ENCODE data around the gene DSCAML1. TPM values are rescaled to one million over a fixed set of nuclear protein-coding genes. Genes with fewer than 3 reads are reported as not detected.

The DSCAML1 gene
- total RNA-seq, 2 donors from 2014 or later, result 0.08 TPM; not detected in 1

DNA sequence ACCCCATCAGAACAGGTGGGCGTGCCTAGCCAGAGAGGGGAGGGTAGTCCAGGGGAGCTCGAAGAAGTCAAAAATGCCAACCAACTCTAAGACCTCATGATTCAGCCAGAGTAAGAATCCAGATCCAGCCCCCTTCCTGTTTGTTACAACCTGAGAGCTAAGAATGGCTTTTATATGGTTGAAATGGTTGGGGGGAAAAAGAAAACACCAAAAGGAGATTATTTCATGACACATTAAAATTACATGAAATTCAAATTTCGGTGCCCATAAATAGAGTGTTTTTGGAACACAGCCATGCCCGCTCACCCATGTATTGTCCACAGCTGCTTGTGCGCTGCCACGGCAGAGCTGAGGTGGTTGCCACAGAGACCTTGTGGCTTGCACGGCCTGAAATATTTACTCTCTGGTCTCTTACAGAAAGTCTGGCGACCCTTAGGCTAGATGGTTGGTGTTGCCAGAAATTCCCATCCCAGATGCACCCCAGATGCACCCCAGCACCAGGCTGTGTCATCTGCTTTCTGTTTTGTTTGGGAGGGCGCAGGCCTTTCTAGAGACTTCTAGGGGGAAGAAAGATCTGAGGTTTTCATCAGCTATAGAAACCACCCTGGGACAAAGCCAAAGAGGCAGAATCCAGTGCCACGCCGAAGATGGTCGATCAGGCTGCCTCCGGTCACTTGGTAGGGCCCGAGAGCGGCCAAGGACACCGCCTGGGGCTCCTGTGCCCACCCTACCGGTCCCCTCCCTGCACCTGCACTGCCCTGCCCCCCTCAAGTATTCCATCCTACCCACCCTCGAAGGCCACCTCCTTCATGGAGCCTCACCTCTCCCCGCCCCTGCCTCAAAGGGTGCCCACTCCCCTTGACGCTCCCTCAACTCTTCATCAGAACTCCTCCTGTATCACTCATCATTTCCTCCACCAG, 80.2 kb downstream of the DSCAML1 start:
- no peak for ATAC-seq
- Mint-ChIP-seq H3K4me3 (no peak overlapping the region), H3K9me3 (no peaks in the 10 kb centered on the region), H3K4me1 (ENCODE audit: low read depth in 2 of 2) (no peaks in the 10 kb centered on the region), H3K36me3 (no peaks in the 10 kb centered on the region), H3K27ac (no peak overlapping the region), H3K27me3 (peaks cover 7 to 22% of the 10 kb centered on the region in 2 donors)
- DNase-seq (ENCODE audit: low spot score), result no peak

DNA sequence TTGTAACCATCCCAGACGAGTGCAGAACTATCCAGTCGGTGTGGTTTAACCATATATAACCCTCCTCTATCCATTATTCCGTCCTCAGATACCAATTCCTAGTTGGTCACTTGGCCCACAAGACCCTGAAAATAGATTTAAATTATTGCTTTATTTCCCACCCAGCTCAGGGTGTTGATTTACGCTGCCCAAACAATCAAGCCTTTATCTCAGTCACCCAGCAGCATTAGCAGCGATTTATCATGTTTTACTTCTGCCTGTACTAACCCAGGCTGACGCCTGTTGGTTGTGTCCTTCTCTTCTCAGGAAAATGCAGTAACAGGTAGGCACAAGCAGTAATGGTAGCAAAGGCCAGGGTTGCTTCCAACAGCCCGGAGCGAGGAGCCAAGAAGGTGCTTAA, 81.2 kb downstream of the DSCAML1 start:
- H3K4me1 Mint-ChIP-seq (ENCODE audit: low read depth in 2 of 2), result no peaks in the 10 kb centered on the region
- no peak overlapping the region for H3K4me3 Mint-ChIP-seq
- H3K27me3 Mint-ChIP-seq, result peaks cover 7 to 22% of the 10 kb centered on the region in 2 donors
- no peak for DNase-seq (ENCODE audit: low spot score)
- H3K27ac Mint-ChIP-seq, result no peak overlapping the region
- ATAC-seq, result no peak
- no peaks in the 10 kb centered on the region for H3K36me3 Mint-ChIP-seq
- no peaks in the 10 kb centered on the region for H3K9me3 Mint-ChIP-seq

DNA sequence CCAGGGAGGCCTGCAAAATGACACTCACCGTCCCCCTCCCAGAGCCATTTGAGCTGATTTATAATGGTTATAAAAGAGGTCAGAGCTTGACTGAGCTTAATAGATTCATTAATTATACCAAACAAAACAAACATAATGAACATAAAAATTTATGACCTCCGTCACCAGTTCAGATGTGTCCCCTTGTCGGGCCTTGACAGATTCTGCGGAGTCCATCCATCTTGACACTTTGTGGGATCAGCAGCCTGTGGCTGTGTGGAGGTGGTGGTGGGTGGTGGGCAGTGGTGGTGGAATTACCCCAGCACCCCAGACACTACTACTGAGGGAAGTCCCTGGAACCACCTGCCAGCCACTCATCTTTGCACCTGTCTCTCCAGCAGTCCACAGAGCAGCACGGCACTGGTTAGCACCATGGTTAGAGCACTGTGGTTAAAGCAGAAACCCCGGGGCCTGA, 83.5 kb downstream of the DSCAML1 start:
- no peak for DNase-seq (ENCODE audit: low spot score)
- Mint-ChIP-seq H3K4me1 (ENCODE audit: low read depth in 2 of 2) (no peaks in the 10 kb centered on the region), H3K36me3 (no peaks in the 10 kb centered on the region), H3K9me3 (no peaks in the 10 kb centered on the region), H3K27me3 (peaks cover 5 to 19% of the 10 kb centered on the region in 2 donors), H3K4me3 (no peak overlapping the region), H3K27ac (no peak overlapping the region)
- peak; percentile 31 to 40 for ATAC-seq

DNA sequence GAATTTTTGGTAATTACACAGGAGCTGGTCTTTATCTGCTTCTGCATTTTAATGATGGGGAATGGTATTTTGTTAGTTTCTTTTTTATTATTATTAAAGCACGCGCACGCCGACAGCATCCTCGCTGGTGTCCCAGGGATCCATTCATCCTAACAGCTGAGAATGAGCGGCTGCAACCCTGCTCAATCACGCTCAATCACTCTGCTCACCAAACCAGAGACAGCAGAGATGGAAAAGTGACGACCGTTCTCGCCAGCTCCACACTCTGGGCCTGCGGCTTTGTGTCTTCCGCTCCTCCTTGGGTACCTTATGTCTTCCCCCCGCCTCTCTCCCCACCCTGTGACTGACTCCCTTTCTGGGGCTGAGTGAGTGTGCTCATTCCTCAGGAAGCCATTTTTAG, 84.5 kb downstream of the DSCAML1 start:
- H3K4me1 Mint-ChIP-seq (ENCODE audit: low read depth in 2 of 2), result no peaks in the 10 kb centered on the region
- no peak overlapping the region for H3K4me3 Mint-ChIP-seq
- H3K27ac Mint-ChIP-seq, result no peak overlapping the region
- peaks cover 5 to 26% of the 10 kb centered on the region in 2 donors for H3K27me3 Mint-ChIP-seq
- DNase-seq (ENCODE audit: low spot score) (no peak), ATAC-seq (no peak)
- H3K36me3 Mint-ChIP-seq, result no peaks in the 10 kb centered on the region
- no peaks in the 10 kb centered on the region for H3K9me3 Mint-ChIP-seq

DNA sequence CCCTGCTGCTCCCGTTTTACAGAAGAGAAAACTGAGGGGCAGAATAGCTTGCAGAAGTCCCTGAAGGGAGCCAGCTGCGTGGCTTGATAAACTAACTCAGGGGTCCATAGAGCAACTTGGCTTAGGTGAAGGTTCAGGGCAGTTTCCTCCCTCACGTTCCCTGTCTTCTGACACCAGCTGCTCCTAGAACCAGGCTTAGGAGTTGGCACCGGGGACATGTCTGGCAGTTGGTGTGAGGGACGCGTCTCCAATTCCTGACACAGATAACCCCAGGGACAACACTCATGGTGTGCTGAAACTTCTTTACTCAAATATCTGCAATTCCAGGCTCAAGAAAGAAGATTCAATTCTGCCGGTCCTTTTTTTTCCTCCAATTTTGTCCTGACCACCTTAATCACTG, 85.7 kb downstream of the DSCAML1 start:
- no peaks in the 10 kb centered on the region for H3K4me1 Mint-ChIP-seq (ENCODE audit: low read depth in 2 of 2)
- peaks cover 5 to 26% of the 10 kb centered on the region in 2 donors for H3K27me3 Mint-ChIP-seq
- ATAC-seq (no peak), DNase-seq (ENCODE audit: low spot score) (no peak)
- H3K36me3 Mint-ChIP-seq, result no peaks in the 10 kb centered on the region
- H3K4me3 Mint-ChIP-seq, result no peak overlapping the region
- H3K9me3 Mint-ChIP-seq, result no peaks in the 10 kb centered on the region
- no peak overlapping the region for H3K27ac Mint-ChIP-seq

DNA sequence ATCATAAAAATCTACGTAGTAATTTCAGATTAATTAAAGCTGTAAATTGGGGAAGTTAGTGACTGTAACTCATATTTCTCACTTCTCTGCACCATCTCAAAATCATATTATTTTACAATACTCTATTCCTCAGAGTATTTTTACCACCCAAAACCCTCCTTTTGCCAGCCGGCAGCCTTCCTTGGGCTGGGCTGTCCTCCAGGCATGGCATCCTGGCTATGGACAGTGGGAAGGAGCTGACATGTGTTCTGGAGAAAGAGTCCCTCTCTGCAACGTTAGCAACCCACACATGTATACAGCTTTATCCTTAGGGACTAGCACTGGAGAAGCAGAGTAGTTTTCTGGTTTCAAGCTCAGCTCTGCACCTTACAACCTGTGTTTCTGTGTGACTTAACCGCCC, 86.8 kb downstream of the DSCAML1 start:
- no peak for DNase-seq (ENCODE audit: low spot score)
- H3K9me3 Mint-ChIP-seq, result no peaks in the 10 kb centered on the region
- H3K36me3 Mint-ChIP-seq, result no peaks in the 10 kb centered on the region
- no peaks in the 10 kb centered on the region for H3K4me1 Mint-ChIP-seq (ENCODE audit: low read depth in 2 of 2)
- no peak for ATAC-seq
- H3K4me3 Mint-ChIP-seq, result no peak overlapping the region
- H3K27ac Mint-ChIP-seq, result no peak overlapping the region
- H3K27me3 Mint-ChIP-seq, result peaks cover 5 to 26% of the 10 kb centered on the region in 2 donors

DNA sequence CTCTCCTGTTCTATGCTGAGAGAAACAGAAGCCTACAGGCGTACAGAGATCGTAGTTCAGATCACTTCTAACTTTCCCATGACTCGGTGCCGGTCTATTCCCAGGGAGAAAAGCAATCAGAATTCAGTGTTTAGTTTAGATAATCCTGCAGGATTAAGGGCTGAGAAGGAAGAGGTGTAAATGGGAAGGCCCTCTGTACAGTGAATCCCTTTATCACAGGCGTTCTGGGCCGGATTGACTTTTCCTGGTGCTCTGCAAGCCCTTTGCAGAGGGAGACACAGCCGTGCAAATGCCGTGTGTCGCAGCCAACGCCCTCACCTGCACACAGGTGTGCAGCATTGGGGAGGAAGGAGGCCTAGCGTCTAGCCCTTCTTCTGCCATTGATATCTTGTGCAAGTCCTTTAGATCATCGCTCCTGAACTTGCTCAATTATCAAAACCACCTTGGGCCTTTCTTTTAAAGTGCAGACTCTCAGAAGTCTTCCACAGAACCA, 90.6 kb downstream of the DSCAML1 start:
- Mint-ChIP-seq H3K9me3 (no peaks in the 10 kb centered on the region), H3K4me3 (no peak overlapping the region), H3K27ac (no peak overlapping the region), H3K36me3 (no peaks in the 10 kb centered on the region), H3K27me3 (peaks cover 9 to 33% of the 10 kb centered on the region in 2 donors), H3K4me1 (ENCODE audit: low read depth in 2 of 2) (peaks cover 7 to 9% of the 10 kb centered on the region in 2 donors)
- no peak for DNase-seq (ENCODE audit: low spot score)
- no peak for ATAC-seq

DNA sequence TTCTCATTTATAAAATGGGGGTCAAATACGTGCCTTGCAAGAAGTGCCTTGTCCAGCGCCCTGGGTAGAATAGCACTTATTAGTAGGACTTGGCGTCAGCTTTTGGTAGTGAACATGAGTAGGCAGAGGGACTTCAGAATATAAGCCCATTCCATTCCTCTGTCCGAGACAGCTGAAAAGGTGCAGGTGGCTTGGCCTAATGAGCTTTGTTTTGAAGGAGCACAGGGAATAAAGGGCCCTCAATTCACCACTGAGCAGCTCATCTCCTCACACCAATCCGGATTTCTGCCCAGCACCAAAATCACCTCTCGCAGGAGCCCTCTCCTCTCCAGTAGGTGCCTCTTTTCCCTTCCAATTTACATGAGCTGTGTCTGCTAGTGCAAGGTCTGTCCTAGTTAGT, 91.2 kb downstream of the DSCAML1 start:
- Mint-ChIP-seq H3K4me3 (no peak overlapping the region), H3K36me3 (no peaks in the 10 kb centered on the region), H3K9me3 (no peaks in the 10 kb centered on the region), H3K27me3 (peaks cover 9 to 33% of the 10 kb centered on the region in 2 donors), H3K27ac (no peak overlapping the region), H3K4me1 (ENCODE audit: low read depth in 2 of 2) (peaks cover 7 to 9% of the 10 kb centered on the region in 2 donors)
- ATAC-seq (no peak), DNase-seq (ENCODE audit: low spot score) (no peak)

DNA sequence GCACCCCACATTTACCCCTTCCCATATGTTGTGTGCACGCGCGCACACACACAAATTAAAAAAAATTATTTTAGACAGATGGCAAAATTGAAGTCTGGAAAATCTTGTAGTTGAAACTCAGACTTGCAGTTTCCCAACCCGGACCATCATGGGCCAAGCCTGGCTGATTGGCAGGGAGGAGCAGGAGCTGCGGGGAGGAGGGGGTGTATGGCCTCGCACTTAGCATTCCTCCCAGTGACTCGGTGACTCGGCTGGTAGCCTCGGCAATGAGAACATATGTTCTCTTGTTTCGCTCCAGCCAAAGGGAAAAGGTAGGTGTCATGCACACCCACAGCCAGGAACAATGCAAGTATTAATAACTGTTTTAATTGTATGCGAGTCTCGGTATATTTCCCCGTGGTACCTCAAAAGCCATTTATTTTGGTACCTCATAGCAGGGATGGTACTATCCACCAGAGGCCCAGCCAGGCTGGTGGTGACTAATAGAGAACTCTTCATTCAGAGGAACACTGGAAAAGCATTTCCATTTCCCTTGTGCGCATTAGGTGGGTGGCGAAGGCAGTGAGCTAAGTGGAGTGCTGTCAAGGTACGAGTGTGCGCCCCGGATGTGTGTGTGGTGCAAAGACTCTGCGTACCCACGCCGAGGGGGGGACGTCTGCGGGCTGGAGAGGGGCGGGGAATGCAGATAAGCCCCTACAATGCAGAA, 92.5 kb downstream of the DSCAML1 start:
- H3K27ac Mint-ChIP-seq, result no peak overlapping the region
- peaks cover 9 to 33% of the 10 kb centered on the region in 2 donors for H3K27me3 Mint-ChIP-seq
- H3K4me1 Mint-ChIP-seq (ENCODE audit: low read depth in 2 of 2), result peaks cover 7 to 9% of the 10 kb centered on the region in 2 donors
- ATAC-seq (no peak), DNase-seq (ENCODE audit: low spot score) (no peak)
- H3K9me3 Mint-ChIP-seq, result no peaks in the 10 kb centered on the region
- no peak overlapping the region for H3K4me3 Mint-ChIP-seq
- H3K36me3 Mint-ChIP-seq, result no peaks in the 10 kb centered on the region

DNA sequence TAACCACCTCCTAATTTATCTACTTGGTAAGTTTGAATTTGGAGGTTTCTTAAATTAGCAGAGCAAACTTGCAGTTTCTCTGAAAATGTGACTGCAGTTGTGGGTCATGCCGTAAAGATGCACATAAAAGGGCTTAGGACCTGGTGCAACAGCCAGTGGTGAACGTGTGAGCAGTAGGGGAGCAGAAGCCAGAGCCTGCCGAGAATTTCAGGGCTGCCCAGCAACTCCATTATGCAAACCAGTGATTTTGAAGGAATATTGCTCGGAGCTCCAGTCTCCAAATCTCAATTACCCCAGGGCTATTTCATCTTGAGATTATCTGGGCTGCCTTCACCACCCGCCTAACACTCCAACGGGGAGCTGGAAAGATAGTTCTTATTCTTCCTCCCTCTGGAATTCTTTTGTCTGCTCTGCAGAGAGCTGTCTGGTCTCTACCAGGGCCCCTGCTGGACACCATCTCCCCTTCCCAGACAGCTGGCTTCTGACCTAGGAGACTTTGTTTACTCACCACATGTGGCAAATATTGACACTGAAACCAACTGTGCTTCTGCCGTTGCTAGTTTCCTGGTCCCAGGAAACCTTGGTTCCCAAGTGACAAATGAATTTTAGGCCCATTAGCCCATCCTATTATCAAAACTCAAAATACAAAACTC, 93.9 kb downstream of the DSCAML1 start:
- H3K36me3 Mint-ChIP-seq, result no peaks in the 10 kb centered on the region
- DNase-seq (ENCODE audit: low spot score) (no peak), ATAC-seq (no peak)
- H3K4me3 Mint-ChIP-seq, result no peak overlapping the region
- no peaks in the 10 kb centered on the region for H3K9me3 Mint-ChIP-seq
- peaks cover 7 to 9% of the 10 kb centered on the region in 2 donors for H3K4me1 Mint-ChIP-seq (ENCODE audit: low read depth in 2 of 2)
- H3K27me3 Mint-ChIP-seq, result peaks cover 9 to 33% of the 10 kb centered on the region in 2 donors
- no peak overlapping the region for H3K27ac Mint-ChIP-seq

DNA sequence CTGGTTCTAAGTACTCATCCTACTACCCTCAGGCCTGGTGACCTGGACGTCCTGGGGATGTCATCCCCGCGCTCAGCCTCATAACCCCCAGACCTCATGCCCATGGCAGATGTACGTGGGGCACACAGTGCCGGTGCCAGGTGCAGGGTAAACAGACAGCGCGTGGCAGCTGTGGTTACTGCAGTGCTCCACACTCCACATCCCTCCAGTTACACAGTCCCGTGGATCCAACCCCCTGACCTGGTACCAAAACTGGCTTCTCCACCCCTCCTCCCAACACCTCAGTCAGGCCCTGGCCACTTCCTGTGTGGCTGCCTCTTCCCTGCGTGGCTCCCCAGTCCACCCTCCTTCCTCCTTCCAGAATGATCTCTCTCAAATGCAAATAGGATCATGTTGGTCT, 95.2 kb downstream of the DSCAML1 start:
- H3K27me3 Mint-ChIP-seq, result peaks cover 9 to 29% of the 10 kb centered on the region in 2 donors
- H3K9me3 Mint-ChIP-seq, result no peaks in the 10 kb centered on the region
- H3K4me3 Mint-ChIP-seq, result no peak overlapping the region
- ATAC-seq, result peak in 1 of 2 donors; percentile 12
- H3K27ac Mint-ChIP-seq, result no peak overlapping the region
- DNase-seq (ENCODE audit: low spot score), result no peak
- H3K36me3 Mint-ChIP-seq, result no peaks in the 10 kb centered on the region
- H3K4me1 Mint-ChIP-seq (ENCODE audit: low read depth in 2 of 2), result peaks cover 7 to 9% of the 10 kb centered on the region in 2 donors

DNA sequence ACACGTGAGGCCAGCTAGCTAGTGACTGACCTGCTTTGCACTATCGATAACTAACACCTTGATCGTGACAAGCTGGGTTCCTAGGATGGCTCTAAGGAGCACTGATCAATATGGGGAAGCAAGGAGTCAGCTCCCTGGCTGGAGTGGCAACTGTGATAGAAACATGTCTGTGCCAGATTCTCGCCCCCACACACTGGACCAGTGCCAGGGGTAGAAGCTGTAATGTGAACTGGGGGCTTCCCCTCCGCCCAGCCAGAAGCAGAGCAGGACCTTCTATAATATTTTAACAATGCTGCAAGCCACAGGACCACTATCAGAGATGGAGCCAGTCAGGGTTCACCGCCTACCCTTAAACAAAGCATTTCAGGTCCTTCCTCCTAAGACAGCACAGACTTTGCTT, 96.5 kb downstream of the DSCAML1 start:
- H3K4me1 Mint-ChIP-seq (ENCODE audit: low read depth in 2 of 2), result peaks cover 7 to 9% of the 10 kb centered on the region in 2 donors
- H3K36me3 Mint-ChIP-seq, result no peaks in the 10 kb centered on the region
- H3K9me3 Mint-ChIP-seq, result no peaks in the 10 kb centered on the region
- ATAC-seq (no peak), DNase-seq (ENCODE audit: low spot score) (no peak)
- H3K4me3 Mint-ChIP-seq, result no peak overlapping the region
- peaks cover 9 to 29% of the 10 kb centered on the region in 2 donors for H3K27me3 Mint-ChIP-seq
- H3K27ac Mint-ChIP-seq, result no peak overlapping the region

DNA sequence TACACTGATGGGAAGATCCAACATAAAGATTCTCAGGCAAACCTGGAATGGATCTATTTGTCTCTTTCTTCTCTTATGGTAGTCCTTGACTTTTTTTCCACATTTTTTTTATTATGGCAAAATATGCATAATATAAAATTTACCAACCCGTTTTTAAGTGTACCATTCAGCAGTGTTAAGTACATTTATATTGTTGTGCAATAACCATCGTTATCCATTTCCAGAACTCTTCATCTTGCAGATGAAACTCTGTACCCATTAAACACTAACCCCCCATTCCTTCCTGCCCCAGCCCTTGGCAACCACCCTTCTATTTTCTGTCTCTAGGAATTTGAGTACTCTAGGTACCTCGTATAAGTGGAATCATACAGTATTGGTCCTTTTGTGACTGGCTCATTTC, 99.7 kb downstream of the DSCAML1 start:
- Mint-ChIP-seq H3K27ac (no peak overlapping the region), H3K36me3 (no peaks in the 10 kb centered on the region), H3K27me3 (peaks cover 5 to 12% of the 10 kb centered on the region in 2 donors), H3K4me1 (ENCODE audit: low read depth in 2 of 2) (peaks cover 6 to 7% of the 10 kb centered on the region in 2 donors), H3K9me3 (no peaks in the 10 kb centered on the region), H3K4me3 (no peak overlapping the region)
- ATAC-seq (no peak), DNase-seq (ENCODE audit: low spot score) (no peak)
